HCEC 1CT (cell line): Measurements from ENCODE around the gene VCAN.

Experiments
- DNase-seq: peaks from one replicate; pipeline ENCODE4 v3.0.0-alpha.2; 2017

The VCAN gene

GRCh38 chr5:83572271-83572670 is 100.7 kb downstream of the VCAN start:
- DNase-seq = no peak

- DNase-seq = no peak
Observed at GRCh38 chr5:83576341-83576740, 104.8 kb downstream of the VCAN start.

- DNase-seq = no peak
Observed at GRCh38 chr5:83577036-83577636, 105.6 kb downstream of the VCAN start.

GRCh38 chr5:83583859-83584258 is 112.3 kb downstream of the VCAN start:
- peak; percentile 81 for DNase-seq

- DNase-seq = peak; percentile 32
Observed at GRCh38 chr5:83586874-83587776, 115.6 kb downstream of the VCAN start.

GRCh38 chr5:83589786-83590185 is 118.2 kb downstream of the VCAN start:
- DNase-seq = no peak

- DNase-seq = no peak
Observed at GRCh38 chr5:83590966-83591365, 119.4 kb downstream of the VCAN start.

GRCh38 chr5:83595217-83595616 is 123.7 kb downstream of the VCAN start:
- peak; percentile 15 for DNase-seq

GRCh38 chr5:83608122-83608521 is 136.6 kb downstream of the VCAN start:
- peak; percentile 43 for DNase-seq

GRCh38 chr5:83614841-83615240 is 143.3 kb downstream of the VCAN start:
- DNase-seq = no peak

- no peak for DNase-seq
Observed at GRCh38 chr5:83628360-83628759, 156.8 kb downstream of the VCAN start.
